ENCODE data around the gene GPR87. TPM values are rescaled to one million over a fixed set of nuclear protein-coding genes. Genes with fewer than 3 reads are reported as not detected.

GPR87 gene
- total RNA-seq, 1 experiment from 2014 or later: not detected

DNA sequence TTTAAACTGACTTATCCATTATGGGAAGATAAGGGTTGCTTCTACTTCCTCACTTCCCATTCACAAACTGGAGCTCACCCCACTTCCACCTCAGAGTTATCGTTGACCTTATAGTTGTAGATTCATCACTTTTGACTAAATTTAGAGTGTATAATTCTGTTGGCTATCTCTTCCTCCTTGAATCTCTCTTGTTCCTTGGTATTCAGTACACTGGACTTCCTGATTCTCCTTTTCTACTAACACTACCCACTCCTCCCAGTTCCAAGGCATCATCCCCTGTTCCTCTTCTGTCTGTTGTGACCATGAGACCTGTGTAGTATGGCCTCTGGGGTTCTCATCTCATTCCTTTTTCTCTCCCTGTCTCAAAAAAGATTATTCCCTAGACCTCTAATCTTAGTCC, 5.9 kb upstream of the GPR87 start:
- intact Hi-C loops (cut with micrococcal nuclease; ENCODE audit: unreplicated experiment): no loop called here
- BruUV-seq (replicated peaks): no TSS peak

DNA sequence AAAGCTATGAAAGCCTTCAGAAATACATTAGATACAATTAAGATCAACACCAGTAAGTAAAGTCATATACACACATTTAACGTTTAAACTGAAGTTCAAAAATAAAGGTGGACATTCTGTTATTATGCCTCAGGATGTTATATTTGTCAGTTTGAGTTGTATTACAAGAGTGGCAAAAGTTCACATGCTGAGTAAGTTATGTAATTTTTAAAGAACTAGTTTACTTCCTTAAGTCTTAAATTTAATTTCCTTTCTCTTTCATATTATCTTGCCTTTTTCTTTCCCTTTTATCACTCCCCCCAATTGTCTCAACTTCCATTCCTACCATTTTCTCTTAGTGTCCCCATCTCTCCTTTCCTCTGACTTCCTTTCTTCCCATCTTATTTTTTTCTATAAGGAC, 4.9 kb upstream of the GPR87 start:
- Histone ChIP-seq H3K36me3 (ENCODE audit: insufficient read depth, low read length, poor library complexity, severe bottlenecking) (no peaks in the 10 kb centered on the region), H3K4me1 (ENCODE audit: insufficient read depth, low read length, poor library complexity, severe bottlenecking) (peaks cover 14% of the 10 kb centered on the region), H3K4me3 (ENCODE audit: low read depth, low read length, poor library complexity, severe bottlenecking) (no peak overlapping the region), H3K9me3 (ENCODE audit: low read depth, low read length, poor library complexity, severe bottlenecking) (no peaks in the 10 kb centered on the region), H3K27ac (ENCODE audit: low read depth, low read length, poor library complexity, severe bottlenecking) (no peak overlapping the region), H3K27me3 (replicated peaks; ENCODE audit: insufficient read depth, low read depth, low read length, poor library complexity) (no peaks in the 10 kb centered on the region)
- ChIA-PET CTCF (no interaction called here), POLR2A (ENCODE audit: low non-redundant PET) (no interaction called here)
- intact Hi-C loops (cut with micrococcal nuclease; ENCODE audit: unreplicated experiment): no loop called here
- BruUV-seq (replicated peaks): no TSS peak
- no peak for DNase-seq (ENCODE audit: low spot score)
- TF ChIP-seq, protein P1, sequence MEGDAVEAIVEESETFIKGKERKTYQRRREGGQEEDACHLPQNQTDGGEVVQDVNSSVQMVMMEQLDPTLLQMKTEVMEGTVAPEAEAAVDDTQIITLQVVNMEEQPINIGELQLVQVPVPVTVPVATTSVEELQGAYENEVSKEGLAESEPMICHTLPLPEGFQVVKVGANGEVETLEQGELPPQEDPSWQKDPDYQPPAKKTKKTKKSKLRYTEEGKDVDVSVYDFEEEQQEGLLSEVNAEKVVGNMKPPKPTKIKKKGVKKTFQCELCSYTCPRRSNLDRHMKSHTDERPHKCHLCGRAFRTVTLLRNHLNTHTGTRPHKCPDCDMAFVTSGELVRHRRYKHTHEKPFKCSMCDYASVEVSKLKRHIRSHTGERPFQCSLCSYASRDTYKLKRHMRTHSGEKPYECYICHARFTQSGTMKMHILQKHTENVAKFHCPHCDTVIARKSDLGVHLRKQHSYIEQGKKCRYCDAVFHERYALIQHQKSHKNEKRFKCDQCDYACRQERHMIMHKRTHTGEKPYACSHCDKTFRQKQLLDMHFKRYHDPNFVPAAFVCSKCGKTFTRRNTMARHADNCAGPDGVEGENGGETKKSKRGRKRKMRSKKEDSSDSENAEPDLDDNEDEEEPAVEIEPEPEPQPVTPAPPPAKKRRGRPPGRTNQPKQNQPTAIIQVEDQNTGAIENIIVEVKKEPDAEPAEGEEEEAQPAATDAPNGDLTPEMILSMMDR (conservative IDR thresholded peaks at IDR 0.05; ENCODE audit: low read depth, low read length): no peak
- no peak for TF ChIP-seq EZH2 (IDR thresholded peaks at IDR 0.05; ENCODE audit: borderline replicate concordance, low read depth, low read length, poor library complexity, severe bottlenecking)

More for the DNA sequence above, 5.9 kb upstream of the GPR87 start:
- ChIA-PET POLR2A (ENCODE audit: low non-redundant PET) (no interaction called here), CTCF (no interaction called here)
- H3K27ac ChIP-seq (ENCODE audit: low read depth, low read length, poor library complexity, severe bottlenecking): no peak overlapping the region
- no peaks in the 10 kb centered on the region for H3K36me3 ChIP-seq (ENCODE audit: insufficient read depth, low read length, poor library complexity, severe bottlenecking)
- no peak for DNase-seq (ENCODE audit: low spot score)
- no peak for TF ChIP-seq EZH2 (IDR thresholded peaks at IDR 0.05; ENCODE audit: borderline replicate concordance, low read depth, low read length, poor library complexity, severe bottlenecking)
- TF ChIP-seq, protein P1 (conservative IDR thresholded peaks at IDR 0.05; ENCODE audit: low read depth, low read length): no peak
- H3K4me3 ChIP-seq (ENCODE audit: low read depth, low read length, poor library complexity, severe bottlenecking): no peak overlapping the region
- no peaks in the 10 kb centered on the region for H3K9me3 ChIP-seq (ENCODE audit: low read depth, low read length, poor library complexity, severe bottlenecking)
- H3K27me3 ChIP-seq (replicated peaks; ENCODE audit: insufficient read depth, low read depth, low read length, poor library complexity): no peaks in the 10 kb centered on the region
- H3K4me1 ChIP-seq (ENCODE audit: insufficient read depth, low read length, poor library complexity, severe bottlenecking): peaks cover 14% of the 10 kb centered on the region

DNA sequence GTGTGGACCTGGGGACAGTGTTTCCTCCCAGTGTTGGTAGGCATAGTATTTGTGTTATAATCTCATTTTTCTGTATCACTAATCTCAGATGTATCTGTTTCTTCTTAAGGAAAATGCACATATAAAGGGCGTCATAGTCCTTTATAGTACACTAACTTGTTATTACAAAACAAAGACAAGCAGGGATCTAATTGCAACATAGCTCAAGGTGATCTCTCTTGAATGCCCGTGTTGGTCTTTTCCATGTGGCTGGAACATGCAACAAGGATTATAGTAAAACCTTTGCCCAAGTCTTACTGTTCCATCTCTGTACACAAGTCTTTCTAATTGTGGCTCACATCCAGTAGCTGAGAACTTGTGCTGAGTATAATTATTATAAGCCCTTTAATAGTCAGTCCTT, 3.5 kb upstream of the GPR87 start:
- BruUV-seq (replicated peaks): no TSS peak
- intact Hi-C loops (cut with micrococcal nuclease; ENCODE audit: unreplicated experiment): no loop called here
- Histone ChIP-seq H3K27ac (ENCODE audit: low read depth, low read length, poor library complexity, severe bottlenecking) (no peak overlapping the region), H3K9me3 (ENCODE audit: low read depth, low read length, poor library complexity, severe bottlenecking) (no peaks in the 10 kb centered on the region), H3K36me3 (ENCODE audit: insufficient read depth, low read length, poor library complexity, severe bottlenecking) (no peaks in the 10 kb centered on the region), H3K4me1 (ENCODE audit: insufficient read depth, low read length, poor library complexity, severe bottlenecking) (peaks cover 14% of the 10 kb centered on the region), H3K4me3 (ENCODE audit: low read depth, low read length, poor library complexity, severe bottlenecking) (no peak overlapping the region), H3K27me3 (replicated peaks; ENCODE audit: insufficient read depth, low read depth, low read length, poor library complexity) (no peaks in the 10 kb centered on the region)
- ChIA-PET POLR2A (ENCODE audit: low non-redundant PET) (no interaction called here), CTCF (no interaction called here)
- TF ChIP-seq, protein P1 (conservative IDR thresholded peaks at IDR 0.05; ENCODE audit: low read depth, low read length): no peak
- no peak for TF ChIP-seq EZH2 (IDR thresholded peaks at IDR 0.05; ENCODE audit: borderline replicate concordance, low read depth, low read length, poor library complexity, severe bottlenecking)
- DNase-seq (ENCODE audit: low spot score): no peak
